Skin epidermis (tissue), 12 donors: ENCODE results near the gene MYO1G.

Experiments used
- H3K27ac ChIP-seq, 21 experiments: fragments of 200-600 bp; sonication (generic) in 11 of 21; one replicate each; pipeline ENCODE4 v1.5.0; 2020; ENCODE audit warnings: mild to moderate bottlenecking in 3 of 21, inconsistent platforms in 2 of 21, moderate library complexity in 2 of 21
- H3K4me3 ChIP-seq, 7 experiments: fragments of 200-600 bp; sonication (generic) in 2 of 7; one replicate each; pipeline ENCODE4 v1.5.0; 2020; ENCODE audit warnings: inconsistent platforms in 2 of 7, mild to moderate bottlenecking in 2 of 7, moderate library complexity in 1 of 7

Gene MYO1G

DNA sequence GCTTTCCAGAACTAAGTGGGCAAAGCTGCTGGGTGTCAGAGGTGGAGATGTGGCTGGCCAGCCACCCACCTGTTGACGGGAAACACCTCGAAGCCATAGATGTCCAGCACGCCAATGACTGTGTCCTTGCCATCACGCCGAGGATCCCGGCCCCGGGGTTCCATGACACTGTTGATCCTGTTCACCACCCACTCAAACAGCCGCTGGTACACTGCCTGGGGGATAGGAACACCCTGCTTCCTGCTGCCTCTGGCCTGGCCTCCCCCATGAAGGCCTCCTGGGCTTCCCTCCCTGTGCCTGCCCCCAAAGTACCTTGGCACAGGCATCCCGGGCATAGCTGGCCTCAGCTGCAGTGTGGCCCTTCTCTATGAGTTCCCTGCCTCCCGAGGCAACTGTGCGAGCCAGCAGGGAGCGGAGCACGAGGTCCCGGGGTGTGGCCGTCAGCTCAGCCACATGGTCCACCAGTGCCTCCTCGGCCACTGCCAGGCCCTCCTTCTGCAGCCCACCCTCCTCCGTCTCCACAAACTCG lies 8.2 kb downstream of the MYO1G start:
- Histone ChIP-seq H3K4me3 (no peak overlapping the region), H3K27ac (no peak overlapping the region)

DNA sequence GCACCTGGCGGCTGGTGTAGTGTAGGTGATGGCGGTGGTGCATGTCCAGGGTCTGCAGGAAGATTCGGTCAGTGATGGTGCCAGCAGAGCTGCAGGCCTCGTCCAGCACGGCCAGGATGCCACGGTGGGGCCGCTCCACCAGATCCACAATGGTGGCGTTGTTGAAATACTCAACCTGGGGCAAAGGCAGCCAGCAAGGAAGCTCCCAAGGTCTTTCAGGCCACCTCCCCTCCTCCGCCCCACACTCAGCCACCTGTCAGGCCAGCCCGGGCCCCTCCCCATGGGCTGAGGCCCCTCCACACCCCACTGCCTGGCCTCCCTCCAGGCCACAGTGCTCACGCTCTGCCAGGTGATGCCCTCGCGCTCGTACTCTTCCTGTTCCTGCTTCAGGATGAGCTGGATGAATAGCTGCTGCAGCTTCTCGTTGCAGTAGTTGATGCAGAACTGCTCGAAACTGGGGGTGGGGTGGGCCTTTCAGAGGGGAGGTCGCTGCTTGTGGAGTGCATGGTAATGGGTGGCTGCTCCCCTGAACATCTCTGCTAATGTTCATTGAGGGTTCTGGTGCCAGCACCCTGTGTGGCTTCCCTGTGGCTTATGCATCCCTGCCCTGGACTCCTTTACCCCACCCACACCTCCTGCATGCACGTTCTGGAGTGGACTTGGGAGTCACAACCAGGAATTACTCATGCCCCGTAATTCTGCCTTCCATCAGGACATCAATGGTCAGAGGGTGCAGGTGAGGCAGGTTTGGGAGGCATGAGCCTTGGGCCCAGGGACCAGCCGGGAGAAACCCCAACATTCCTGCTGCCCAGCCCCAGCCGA lies 8.9 kb downstream of the MYO1G start:
- no peak overlapping the region for H3K27ac ChIP-seq

DNA sequence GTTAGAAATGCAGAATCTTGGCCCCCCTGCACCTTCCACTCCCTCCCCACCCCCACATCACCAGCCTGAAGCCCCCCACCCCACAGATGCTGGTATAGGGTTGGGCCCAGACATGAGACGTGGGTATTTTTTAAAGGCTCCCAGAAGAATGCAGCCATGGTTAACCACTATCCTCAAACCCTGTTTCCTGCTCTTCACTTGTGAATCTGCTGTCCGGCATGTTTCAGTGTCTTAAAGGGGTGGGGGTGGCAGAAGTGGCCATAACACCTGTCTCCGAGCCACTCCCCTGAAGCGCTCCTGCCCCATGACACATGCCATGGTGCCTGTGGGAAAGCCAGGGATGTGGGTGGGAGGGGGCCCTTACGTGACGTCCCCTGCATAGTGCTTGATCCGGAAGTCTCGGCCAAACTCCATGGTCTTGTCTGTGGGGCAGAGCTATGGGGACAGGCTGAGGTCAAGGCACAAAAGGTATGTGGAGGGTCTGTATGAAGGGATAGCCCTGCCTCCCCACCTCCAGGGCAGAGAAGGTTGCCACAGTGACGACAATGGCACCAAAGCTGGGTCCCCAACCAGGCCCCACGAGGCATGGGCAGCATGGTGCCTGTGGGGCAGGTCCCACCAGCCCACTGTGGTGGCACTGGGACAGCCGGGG lies 9.6 kb downstream of the MYO1G start:
- no peak overlapping the region for H3K27ac ChIP-seq
- no peak overlapping the region for H3K4me3 ChIP-seq

More for the DNA sequence above, 8.9 kb downstream of the MYO1G start:
- no peak overlapping the region for H3K4me3 ChIP-seq

DNA sequence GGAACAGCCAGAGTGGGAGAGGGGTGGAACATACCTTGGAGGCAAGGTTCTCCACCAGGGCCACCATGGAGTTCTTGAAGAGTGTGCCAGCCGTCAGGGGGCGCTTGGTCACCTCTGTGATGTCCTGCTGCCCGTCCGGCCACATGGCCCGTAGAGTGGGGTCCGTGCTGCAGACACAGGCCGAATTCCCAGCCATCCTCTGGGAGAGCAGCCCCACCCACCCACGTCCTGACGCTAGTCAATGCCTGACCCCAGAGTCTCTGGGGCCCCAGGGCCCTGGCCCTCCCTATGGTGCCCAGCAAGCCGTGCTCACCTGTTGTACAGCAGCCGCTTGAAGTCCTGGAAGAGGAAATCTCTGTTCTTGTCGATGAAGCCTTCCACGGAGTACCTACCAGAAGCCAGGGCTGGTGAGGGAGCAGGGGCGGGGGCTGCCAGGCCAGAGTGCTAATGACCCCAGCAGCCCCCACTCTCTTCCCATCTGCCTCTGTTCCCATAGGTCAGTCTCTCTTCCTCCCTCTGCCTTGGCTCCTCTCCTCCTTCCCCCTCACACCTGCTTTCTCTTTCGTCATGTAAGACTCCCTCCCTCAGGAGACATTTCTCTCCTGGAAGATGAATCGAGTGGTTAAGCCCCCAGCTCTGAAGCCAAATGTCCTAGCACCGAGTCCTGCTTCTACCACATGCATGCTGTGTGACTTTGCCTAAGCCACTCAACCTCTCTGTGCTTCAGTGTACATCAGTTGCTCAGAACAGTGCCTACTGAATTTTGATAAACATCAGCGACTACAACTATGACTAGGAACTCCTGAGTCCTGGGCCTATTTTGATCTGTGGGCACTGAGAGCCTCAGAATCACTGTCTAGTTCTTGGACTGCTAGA lies 11.0 kb downstream of the MYO1G start:
- Histone ChIP-seq H3K27ac (no peak overlapping the region), H3K4me3 (no peak overlapping the region)

DNA sequence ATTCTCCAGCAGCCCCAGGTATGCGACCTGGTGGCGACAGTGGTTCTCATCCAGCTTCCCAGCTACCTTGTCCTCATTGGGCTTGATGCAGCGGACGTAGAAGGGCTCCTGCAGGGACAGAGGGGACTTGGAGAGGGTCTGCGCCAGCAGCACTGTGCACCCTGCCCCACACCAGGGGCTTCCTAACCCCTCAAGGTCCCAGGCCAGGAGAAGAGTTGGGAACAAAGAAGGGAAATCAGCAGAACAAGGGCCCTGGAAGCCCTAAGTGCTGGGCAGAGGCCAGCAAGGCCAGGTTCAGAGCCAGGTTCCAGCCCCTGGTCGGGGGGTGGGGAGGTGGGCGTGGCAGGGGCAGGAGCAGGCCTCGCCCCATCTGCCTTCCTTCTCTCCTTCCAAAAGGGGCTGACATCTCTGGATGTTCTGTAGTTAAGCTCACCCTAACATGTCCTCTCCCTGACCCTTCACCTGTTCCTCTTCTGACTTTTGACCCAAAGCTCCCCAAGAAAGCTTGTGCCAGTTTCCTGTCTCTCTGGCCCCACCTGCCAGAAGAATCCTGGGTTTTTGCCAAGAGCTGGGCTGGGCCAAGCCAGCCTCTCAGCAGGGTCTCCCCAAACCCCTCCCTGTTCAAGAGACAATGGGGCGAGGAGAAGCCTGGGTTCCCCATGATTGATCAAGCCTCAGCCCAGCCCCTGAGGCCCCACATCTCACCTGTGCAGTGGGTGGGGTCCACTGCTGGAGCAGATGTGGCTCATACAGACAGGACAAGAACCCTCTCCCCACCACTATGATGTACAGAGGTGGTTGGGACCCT lies 11.9 kb downstream of the MYO1G start:
- Histone ChIP-seq H3K27ac (no peak overlapping the region), H3K4me3 (no peak overlapping the region)

DNA sequence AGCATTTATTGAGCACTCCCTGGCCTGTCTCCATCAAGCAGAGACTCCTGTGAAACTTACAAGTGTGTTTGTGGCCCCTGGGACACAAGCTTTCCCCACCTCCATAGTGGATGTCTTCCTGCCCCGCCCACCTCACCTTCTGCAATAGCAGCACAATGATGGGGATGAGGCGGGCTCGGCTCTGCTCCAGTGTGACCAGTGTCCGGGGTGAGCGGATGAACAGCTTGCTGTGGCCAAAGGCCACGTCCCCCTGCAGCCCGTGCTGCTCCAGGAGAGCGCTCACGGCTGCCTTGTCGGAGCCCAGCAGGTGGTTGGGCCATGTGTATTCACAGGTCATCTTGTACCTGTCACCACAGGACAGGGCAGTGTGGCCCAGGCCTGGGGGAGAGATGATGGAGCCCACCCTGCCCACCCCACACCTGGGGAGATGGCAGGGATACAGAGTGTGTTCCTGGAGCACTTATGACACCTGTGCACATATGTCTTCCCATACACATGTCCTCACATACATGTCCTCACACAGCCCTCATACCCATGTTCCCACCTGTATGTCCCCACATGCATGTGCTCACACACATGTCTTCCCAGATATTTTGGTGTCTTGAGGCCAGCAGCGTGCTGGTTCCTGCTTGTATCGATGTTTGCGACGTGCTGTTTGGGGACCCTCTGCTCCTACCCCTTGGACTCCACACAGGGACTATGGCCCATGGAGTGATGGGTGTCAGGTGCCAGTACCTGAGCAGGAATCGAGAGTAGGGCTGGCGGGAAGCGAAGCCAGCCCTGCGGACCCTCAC lies 12.7 kb downstream of the MYO1G start:
- H3K27ac ChIP-seq = no peak overlapping the region

DNA sequence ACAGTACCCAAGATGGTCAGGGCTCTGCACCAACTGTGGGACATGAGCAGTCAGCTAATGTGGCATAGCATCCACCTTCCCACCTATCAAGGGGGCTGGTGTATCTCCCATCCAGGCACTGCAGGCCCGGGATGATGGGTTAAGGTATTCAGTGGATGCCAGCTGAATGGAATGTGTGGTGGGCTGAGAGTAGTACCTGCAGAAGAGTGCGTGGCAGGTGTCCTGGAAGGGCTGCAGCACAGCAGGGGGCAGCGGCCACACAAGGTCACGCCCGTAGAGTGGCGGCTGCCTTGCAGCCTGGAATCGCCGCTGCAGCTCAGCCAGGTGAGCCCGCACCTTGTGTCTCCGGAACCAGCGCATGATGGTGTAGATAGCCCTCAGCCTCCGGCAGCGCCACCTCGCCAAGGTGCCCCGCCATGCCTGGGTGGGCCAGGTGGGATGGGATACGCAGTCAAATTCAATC lies 13.3 kb downstream of the MYO1G start:
- Histone ChIP-seq H3K27ac (no peak overlapping the region), H3K4me3 (no peak overlapping the region)

More for the DNA sequence above, 12.7 kb downstream of the MYO1G start:
- no peak overlapping the region for H3K4me3 ChIP-seq

DNA sequence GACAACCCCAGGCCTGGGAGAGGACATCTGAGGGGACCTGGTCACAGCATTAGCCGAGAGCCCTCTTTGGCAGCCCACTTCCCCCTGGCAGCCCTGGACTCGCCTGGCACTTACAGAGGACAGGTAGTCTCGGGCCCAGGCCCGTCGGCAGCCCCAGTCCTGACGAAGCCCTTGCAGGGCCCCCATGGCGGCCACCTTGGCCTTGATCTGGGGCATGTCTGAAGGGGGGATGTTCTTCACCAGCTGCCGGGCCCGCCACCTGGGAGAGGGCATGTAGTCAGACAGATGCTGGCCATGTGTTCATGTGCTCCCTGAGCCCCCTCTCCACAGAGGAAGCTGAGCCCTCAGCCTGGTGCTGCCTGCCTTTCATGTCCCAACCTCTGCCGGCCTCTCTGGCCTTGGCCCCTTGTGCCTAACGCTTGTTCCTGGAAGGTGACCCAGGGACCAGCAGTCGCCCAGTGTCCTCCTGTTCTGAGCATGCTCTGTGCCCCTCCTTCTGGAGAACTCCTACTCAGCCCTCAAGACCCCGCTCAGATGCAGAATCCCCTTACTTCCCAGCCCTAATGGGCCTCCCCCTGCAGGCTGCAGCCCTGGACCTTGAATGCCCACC lies 13.9 kb downstream of the MYO1G start:
- Histone ChIP-seq H3K4me3 (no peak overlapping the region), H3K27ac (no peak overlapping the region)

DNA sequence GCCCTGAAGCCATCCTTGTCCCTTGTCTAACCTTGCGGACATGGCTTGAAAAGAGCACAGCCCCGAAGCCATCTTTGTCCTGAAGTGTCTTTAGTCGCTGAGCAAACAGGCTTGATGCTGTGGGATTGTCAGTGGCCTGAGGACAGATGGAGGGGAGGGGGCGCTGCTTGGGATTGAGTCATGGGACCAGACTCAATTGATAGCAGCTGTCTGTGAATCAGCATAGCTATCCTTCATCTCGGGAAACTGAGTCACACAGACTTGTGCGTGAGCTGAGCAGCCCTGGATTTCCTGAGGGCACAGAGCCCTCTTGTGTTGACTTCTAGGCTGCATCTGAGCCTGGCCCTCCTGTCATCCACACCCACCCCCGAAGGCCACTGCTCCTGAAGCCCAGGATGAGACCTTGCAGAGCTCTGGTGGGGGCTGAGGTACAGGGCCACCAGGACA lies 14.4 kb downstream of the MYO1G start:
- no peak overlapping the region for H3K4me3 ChIP-seq
- H3K27ac ChIP-seq = no peak overlapping the region

DNA sequence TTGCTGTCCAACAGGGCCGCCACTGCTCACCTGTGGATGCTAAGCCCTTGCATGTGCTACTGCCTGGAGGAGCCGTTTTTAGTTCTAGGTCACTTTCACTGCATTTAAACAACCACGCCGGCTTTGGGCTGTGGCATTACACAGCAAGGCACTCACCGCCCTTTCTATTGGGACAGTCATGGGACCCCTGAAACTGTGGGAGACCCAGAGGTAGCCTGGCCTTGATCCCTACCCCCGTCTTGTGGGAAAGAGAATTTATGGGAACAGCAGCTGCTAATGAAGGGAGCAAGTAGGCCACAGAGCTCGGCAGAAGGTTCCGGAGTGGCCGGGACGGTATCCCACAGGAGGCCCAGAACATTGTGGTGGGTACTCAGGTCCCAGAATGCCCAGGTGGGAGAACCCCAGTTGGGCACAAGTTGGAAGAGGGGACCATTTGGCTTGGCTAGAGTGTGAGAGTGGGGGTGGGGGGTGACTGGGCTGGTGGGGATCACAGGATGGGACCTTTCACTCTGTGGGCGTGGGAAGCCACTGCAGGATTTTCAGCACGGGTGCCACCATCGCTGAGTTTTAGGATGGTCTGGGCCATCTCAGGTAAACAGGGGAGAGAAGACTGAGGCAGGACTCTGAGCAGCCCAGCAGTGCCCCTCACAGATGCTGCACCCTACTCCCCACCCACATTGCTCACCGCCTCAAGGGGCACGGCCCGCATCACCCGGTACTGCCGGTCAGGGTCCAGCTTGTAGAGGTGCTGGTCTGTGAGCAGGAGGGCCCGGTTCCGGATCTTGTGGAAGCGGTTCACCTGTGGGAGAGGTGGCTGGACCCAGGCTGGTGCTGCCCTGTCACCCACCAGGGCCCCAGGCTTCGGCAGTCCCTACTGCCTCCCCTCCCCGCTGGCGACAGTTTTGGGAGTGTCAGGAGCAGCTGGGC lies 15.2 kb downstream of the MYO1G start:
- H3K4me3 ChIP-seq = no peak overlapping the region
- no peak overlapping the region for H3K27ac ChIP-seq

DNA sequence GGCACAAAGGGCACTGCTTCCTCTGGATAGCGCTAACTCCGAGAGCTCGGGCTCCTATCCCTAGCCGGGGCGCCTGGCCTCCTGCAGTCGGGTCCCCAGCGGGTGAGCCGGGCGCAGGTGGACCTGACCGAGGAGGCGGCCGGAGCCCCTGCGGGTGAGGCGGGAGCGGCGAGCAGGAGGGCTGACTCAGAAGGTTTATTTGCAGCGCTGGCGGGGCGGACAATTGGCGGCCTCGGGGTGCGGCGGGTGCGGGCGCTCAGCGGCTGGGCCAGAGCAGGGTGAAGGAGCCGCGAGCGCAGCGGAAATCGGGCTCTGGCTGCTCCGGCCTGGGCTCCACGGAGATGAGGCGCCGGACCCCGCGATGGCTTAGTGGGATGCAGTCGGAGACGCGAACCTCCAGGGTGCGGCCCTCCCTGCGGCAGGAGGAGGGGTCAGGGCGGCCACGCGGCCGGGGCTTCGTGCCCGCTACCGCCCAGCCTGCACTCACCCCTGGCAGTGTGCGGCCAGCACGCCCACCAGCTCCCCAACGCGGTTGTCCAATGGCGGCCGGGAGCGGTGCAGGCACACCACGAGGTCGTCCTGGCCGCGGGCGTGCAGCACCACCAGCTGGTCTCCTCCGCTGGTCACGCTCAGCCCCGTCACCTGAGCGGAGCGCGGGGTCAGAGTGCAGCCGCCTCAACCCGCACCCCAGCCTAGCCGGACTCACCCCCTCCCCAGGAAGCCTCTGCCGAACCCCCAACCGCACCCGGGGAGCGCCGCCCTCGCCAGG lies 16.1 kb downstream of the MYO1G start:
- Histone ChIP-seq H3K27ac (peak overlapping the region in 2 of 21 experiments; percentile 10 to 34), H3K4me3 (peak overlapping the region in 5 of 7 experiments; percentile 5 to 28 (median 17))

DNA sequence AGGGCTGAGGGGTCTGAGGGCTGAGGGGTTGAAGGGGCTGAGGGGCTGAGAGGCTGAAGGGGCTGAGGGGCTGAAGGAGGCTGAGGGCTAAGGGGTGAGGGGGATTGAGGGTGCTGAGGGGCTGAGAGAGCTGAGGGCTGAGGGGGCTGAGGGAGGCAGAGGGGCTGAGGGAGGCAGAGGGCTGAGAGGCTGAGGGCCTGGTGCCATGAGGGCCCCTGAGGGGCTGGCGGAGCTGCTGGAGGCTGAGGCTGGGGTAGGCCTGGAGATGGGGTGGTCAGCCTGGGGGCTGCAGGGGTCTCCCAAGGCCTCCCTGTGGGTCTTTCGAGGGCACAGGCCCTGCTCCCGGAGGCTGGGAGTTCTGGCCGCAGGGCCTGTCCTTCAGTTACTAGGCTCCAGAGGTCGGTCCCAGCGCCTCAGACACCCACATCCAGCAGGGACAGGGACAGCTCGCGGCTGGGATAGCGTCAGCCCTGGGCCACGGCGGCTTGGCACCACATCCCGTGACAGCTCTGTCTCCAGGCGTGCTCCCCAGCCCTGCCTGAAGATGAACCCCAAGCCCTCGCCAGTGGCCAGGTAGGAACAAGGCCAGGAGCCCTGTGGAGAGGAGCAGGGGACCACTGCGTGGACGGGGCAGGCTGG lies 16.9 kb downstream of the MYO1G start:
- H3K4me3 ChIP-seq = peak overlapping the region in 4 of 7 experiments; percentile 5 to 28 (median 21)
- H3K27ac ChIP-seq = peak overlapping the region in 2 of 21 experiments; percentile 10 to 34

DNA sequence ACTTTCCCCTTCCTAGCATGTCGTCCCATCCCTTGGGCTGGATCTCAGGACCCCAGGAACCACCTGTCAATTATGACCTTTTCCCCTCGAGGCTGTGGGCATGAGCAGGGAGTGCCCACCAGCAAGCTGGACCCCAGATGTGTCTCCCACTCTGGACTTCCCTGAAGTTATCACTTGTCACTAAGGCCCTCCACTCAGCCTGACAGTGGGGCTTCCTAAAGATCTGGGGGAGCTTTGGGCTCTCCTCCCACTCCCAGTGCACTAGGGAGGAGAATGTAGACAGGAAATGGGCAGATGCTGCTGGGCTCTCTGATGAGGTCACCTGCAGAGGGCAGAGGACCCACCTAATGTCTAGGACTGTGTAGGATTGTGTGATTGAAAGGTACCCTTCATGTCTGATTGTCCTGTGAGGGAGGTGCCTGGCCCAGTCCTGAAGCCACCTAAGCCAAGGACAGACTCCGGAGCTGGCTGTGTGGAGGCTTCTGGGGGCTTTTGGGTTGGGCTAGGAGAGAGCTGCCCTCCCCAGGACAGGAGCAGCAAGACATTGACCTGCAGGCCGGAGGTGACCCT lies 18.7 kb downstream of the MYO1G start:
- no peak overlapping the region for H3K4me3 ChIP-seq

DNA sequence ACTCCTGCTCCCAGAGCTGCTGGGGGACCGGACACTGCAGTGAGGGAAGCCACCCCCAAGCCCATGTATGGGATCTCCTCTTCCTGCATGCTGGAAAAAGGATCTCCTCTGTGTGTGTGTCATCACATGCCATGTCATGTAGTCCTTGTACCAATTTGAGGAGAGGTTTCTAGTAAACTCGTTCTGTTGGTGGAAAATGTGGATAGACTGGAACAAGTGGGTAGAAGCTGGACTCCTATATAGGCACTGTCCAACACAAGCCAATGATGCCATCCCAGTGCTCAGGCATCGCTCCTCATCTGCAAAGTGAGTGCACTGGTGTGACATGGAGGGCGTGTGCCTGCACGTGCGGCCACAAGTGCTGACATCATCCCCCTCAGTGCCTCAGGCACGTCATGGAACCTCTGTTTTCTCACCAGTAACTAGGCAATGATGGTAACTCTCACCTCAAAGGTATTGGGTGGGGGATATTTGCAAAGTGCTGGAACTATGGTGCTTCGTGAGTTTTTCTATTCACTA lies 19.3 kb downstream of the MYO1G start:
- H3K27ac ChIP-seq = no peak overlapping the region
- no peak overlapping the region for H3K4me3 ChIP-seq

More for the DNA sequence above, 18.7 kb downstream of the MYO1G start:
- H3K27ac ChIP-seq = no peak overlapping the region
